Measurements from ENCODE around the gene SMOC1. TPM values are rescaled to one million over a fixed set of nuclear protein-coding genes. Genes with fewer than 3 reads are reported as not detected.

The SMOC1 gene
- total RNA-seq, 1 donor from 2014 or later = 89.3 TPM

GRCh38 chr14:69963966-69964365 lies 84.8 kb downstream of the SMOC1 start:
- Mint-ChIP-seq H3K9me3 (peaks cover 2% of the 10 kb centered on the region), H3K4me3 (no peak overlapping the region), H3K27ac (no peak overlapping the region), H3K4me1 (peaks cover 2% of the 10 kb centered on the region), H3K27me3 (ENCODE audit: insufficient read depth, low read depth) (no peaks in the 10 kb centered on the region), H3K36me3 (peaks cover 5% of the 10 kb centered on the region)
- H4K20me1 ChIP-seq (ENCODE audit: low read depth) = peaks cover 41% of the 10 kb centered on the region
- peaks cover 4% of the 10 kb centered on the region for H3F3A ChIP-seq (ENCODE audit: low read depth)
- H2AFZ ChIP-seq (replicated peaks) = no peak overlapping the region
- H3K4me3 ChIP-seq = no peak overlapping the region
- H3K27me3 ChIP-seq = no peaks in the 10 kb centered on the region
- peaks cover 46% of the 10 kb centered on the region for H3K79me2 ChIP-seq (ENCODE audit: low read depth)
- TF ChIP-seq EZH2 (IDR thresholded peaks at IDR 0.05) (no peak), EZH2phosphoT487 (IDR thresholded peaks at IDR 0.05) (no peak), CTCF (IDR thresholded peaks at IDR 0.05) (no peak)
- H3K4me1 ChIP-seq = peaks cover 19% of the 10 kb centered on the region
- no peak overlapping the region for H3K9ac ChIP-seq
- H3K4me2 ChIP-seq = no peak overlapping the region
- H3K9me3 ChIP-seq (ENCODE audit: low read depth) = no peaks in the 10 kb centered on the region
- no peak overlapping the region for H3K27ac ChIP-seq
- no peak for DNase-seq (ENCODE audit: low spot score)
- H3K36me3 ChIP-seq = peaks cover 42% of the 10 kb centered on the region

GRCh38 chr14:69964841-69965240 lies 85.6 kb downstream of the SMOC1 start:
- H3K4me3 Mint-ChIP-seq = no peak overlapping the region
- Histone ChIP-seq H3F3A (ENCODE audit: low read depth) (peaks cover 4% of the 10 kb centered on the region), H3K4me3 (no peak overlapping the region), H3K4me1 (peaks cover 15% of the 10 kb centered on the region), H3K4me2 (no peak overlapping the region), H3K9ac (no peak overlapping the region), H3K27ac (no peak overlapping the region), H3K79me2 (ENCODE audit: low read depth) (peaks cover 37% of the 10 kb centered on the region), H3K27me3 (no peaks in the 10 kb centered on the region), H3K36me3 (peaks cover 38% of the 10 kb centered on the region), H4K20me1 (ENCODE audit: low read depth) (peaks cover 34% of the 10 kb centered on the region), H3K9me3 (ENCODE audit: low read depth) (no peaks in the 10 kb centered on the region), H2AFZ (replicated peaks) (no peak overlapping the region)
- DNase-seq (ENCODE audit: low spot score) = no peak
- H3K27me3 Mint-ChIP-seq (ENCODE audit: insufficient read depth, low read depth) = no peaks in the 10 kb centered on the region
- peaks cover 10% of the 10 kb centered on the region for H3K36me3 Mint-ChIP-seq
- H3K27ac Mint-ChIP-seq = no peak overlapping the region
- peaks cover 4% of the 10 kb centered on the region for H3K9me3 Mint-ChIP-seq
- TF ChIP-seq EZH2phosphoT487 (IDR thresholded peaks at IDR 0.05) (no peak), CTCF (IDR thresholded peaks at IDR 0.05) (no peak), EZH2 (IDR thresholded peaks at IDR 0.05) (no peak)
- H3K4me1 Mint-ChIP-seq = peaks cover 2% of the 10 kb centered on the region

- Histone ChIP-seq H3K4me2 (no peak overlapping the region), H3K4me3 (no peak overlapping the region), H3F3A (ENCODE audit: low read depth) (peaks cover 24% of the 10 kb centered on the region), H3K9ac (no peak overlapping the region), H3K4me1 (peaks cover 28% of the 10 kb centered on the region), H3K27ac (no peak overlapping the region), H2AFZ (replicated peaks) (no peak overlapping the region), H3K9me3 (ENCODE audit: low read depth) (no peaks in the 10 kb centered on the region), H3K79me2 (ENCODE audit: low read depth) (peaks cover 15% of the 10 kb centered on the region), H4K20me1 (ENCODE audit: low read depth) (peaks cover 46% of the 10 kb centered on the region), H3K36me3 (peaks cover 29% of the 10 kb centered on the region), H3K27me3 (no peaks in the 10 kb centered on the region)
- Mint-ChIP-seq H3K9me3 (peaks cover 2% of the 10 kb centered on the region), H3K27ac (no peak overlapping the region), H3K36me3 (peaks cover 8% of the 10 kb centered on the region), H3K27me3 (ENCODE audit: insufficient read depth, low read depth) (no peaks in the 10 kb centered on the region), H3K4me3 (no peak overlapping the region), H3K4me1 (peaks cover 5% of the 10 kb centered on the region)
- no peak for DNase-seq (ENCODE audit: low spot score)
- TF ChIP-seq CTCF (IDR thresholded peaks at IDR 0.05) = no peak
- TF ChIP-seq EZH2phosphoT487 (IDR thresholded peaks at IDR 0.05) = no peak
- no peak for TF ChIP-seq EZH2 (IDR thresholded peaks at IDR 0.05)
These were observed 88.9 kb downstream of the SMOC1 start for GRCh38 chr14:69968132-69968531.
